ENCODE measurements around the gene ERC2.

ERC2 gene

DNA sequence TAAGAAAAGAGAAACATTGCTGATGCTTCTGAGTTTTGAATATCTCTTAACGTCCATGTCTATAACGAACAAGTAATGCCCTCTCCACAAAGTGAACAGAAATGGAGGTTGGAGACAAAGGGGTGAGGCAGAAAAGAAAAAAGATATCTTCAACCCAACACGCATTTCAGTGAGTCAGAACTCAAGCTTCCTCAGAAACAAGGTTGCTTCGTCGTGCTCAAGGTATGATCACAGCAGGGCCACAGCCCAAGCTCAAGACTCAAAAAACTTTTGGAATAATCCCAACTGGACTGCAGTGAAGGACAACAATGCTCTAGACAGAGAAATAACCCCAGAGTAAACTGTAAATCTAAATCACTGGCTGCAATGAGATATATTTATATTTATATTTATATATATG, 1000.0 kb downstream of the ERC2 start:
- TF ChIP-seq, protein P1, sequence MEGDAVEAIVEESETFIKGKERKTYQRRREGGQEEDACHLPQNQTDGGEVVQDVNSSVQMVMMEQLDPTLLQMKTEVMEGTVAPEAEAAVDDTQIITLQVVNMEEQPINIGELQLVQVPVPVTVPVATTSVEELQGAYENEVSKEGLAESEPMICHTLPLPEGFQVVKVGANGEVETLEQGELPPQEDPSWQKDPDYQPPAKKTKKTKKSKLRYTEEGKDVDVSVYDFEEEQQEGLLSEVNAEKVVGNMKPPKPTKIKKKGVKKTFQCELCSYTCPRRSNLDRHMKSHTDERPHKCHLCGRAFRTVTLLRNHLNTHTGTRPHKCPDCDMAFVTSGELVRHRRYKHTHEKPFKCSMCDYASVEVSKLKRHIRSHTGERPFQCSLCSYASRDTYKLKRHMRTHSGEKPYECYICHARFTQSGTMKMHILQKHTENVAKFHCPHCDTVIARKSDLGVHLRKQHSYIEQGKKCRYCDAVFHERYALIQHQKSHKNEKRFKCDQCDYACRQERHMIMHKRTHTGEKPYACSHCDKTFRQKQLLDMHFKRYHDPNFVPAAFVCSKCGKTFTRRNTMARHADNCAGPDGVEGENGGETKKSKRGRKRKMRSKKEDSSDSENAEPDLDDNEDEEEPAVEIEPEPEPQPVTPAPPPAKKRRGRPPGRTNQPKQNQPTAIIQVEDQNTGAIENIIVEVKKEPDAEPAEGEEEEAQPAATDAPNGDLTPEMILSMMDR (IDR thresholded peaks at IDR 0.05), result no peak

DNA sequence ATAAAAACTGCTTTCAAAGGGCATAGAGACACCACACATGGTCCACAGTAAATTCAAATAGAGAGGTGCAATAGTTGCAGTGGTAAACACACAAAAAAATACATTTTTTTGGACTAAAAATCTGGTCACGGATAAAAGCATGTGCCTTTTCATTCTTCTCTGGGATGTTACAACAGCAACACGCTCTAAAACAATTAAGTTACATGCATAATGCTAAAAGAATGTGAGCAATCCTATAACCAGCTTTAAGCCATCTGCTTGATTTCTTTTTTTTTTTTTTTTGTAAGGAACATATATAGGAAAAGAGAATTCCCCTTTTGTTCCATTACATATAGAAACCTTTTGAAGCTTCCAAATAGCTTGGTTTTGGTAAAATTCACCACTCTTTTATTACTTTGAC, 1001.2 kb downstream of the ERC2 start:
- Histone ChIP-seq H2AFZ (no peak overlapping the region), H3K4me1 (no peaks in the 10 kb centered on the region), H3K36me3 (ENCODE audit: control insufficient read depth, insufficient read depth, low read length) (no peaks in the 10 kb centered on the region), H3K27ac (no peak overlapping the region), H3K9ac (no peak overlapping the region), H3K79me2 (no peaks in the 10 kb centered on the region), H3K4me3 (ENCODE audit: low read depth, low read length) (no peak overlapping the region), H3K27me3 (ENCODE audit: control insufficient read depth, insufficient read depth, low read length) (no peaks in the 10 kb centered on the region), H3K4me2 (ENCODE audit: low read length) (no peak overlapping the region), H3K9me3 (ENCODE audit: control insufficient read depth, low read length) (no peaks in the 10 kb centered on the region)
- TF ChIP-seq, protein P1 (IDR thresholded peaks at IDR 0.05), result no peak

More for the DNA sequence above, 1000.0 kb downstream of the ERC2 start:
- Histone ChIP-seq H3K79me2 (no peaks in the 10 kb centered on the region), H3K9me3 (ENCODE audit: control insufficient read depth, low read length) (no peaks in the 10 kb centered on the region), H3K4me1 (no peaks in the 10 kb centered on the region), H3K4me2 (ENCODE audit: low read length) (no peak overlapping the region), H3K27ac (no peak overlapping the region), H3K36me3 (ENCODE audit: control insufficient read depth, insufficient read depth, low read length) (no peaks in the 10 kb centered on the region), H3K27me3 (ENCODE audit: control insufficient read depth, insufficient read depth, low read length) (no peaks in the 10 kb centered on the region), H3K9ac (no peak overlapping the region), H3K4me3 (ENCODE audit: low read depth, low read length) (no peak overlapping the region), H2AFZ (no peak overlapping the region)

DNA sequence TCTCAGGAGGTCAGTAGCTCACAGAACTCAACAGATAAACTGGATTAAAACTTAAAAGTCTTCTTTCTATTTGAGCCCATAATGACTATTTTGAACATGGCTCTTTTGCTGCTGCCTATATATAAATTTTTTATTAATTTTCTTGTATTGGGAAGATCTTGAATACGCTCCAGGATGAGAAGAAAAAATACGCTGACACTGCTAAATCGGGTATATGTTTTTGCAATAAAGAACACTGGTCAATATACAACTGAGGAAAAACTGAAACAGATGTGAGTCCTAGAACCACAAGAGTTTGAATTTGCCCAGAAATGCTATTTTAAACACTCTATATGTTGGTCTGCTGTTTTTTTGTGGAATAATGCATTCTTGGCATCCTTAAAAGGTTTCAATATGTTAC, 1001.7 kb downstream of the ERC2 start:
- no peak overlapping the region for H3K4me3 ChIP-seq (ENCODE audit: low read depth, low read length)

DNA sequence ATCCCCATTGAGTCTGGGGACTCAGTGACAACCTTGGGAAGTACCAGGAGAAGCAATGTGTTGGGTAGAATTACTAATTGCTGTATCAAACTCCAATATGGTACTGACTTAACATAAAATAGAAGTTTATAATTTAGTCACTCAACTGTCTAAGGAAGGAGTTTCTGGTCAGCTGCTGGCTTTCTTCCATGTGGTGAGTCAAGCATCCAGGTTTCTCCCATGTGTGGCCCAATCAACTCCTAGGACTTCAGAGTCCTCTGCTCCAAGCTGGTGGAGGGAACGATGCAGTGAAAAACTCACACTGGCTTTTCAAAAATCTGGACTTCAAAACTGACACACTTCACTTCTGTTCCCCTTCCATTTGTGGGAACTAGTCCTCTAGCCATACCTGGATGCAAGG, 1006.4 kb downstream of the ERC2 start:
- H3K4me1 ChIP-seq, result no peaks in the 10 kb centered on the region
- H3K4me3 ChIP-seq (ENCODE audit: low read depth, low read length), result no peak overlapping the region
- H3K79me2 ChIP-seq, result no peaks in the 10 kb centered on the region
- H3K9me3 ChIP-seq (ENCODE audit: control insufficient read depth, low read length), result no peaks in the 10 kb centered on the region
- H3K4me2 ChIP-seq (ENCODE audit: low read length), result no peak overlapping the region
- H3K27me3 ChIP-seq (ENCODE audit: control insufficient read depth, insufficient read depth, low read length), result no peaks in the 10 kb centered on the region
- H3K36me3 ChIP-seq (ENCODE audit: control insufficient read depth, insufficient read depth, low read length), result no peaks in the 10 kb centered on the region
- no peak overlapping the region for H2AFZ ChIP-seq
- TF ChIP-seq, protein P1 (IDR thresholded peaks at IDR 0.05), result no peak
- no peak overlapping the region for H3K9ac ChIP-seq
- no peak overlapping the region for H3K27ac ChIP-seq

More for the DNA sequence above, 1001.7 kb downstream of the ERC2 start:
- H2AFZ ChIP-seq, result no peak overlapping the region
- no peaks in the 10 kb centered on the region for H3K27me3 ChIP-seq (ENCODE audit: control insufficient read depth, insufficient read depth, low read length)
- no peaks in the 10 kb centered on the region for H3K36me3 ChIP-seq (ENCODE audit: control insufficient read depth, insufficient read depth, low read length)
- H3K9me3 ChIP-seq (ENCODE audit: control insufficient read depth, low read length), result no peaks in the 10 kb centered on the region
- H3K4me2 ChIP-seq (ENCODE audit: low read length), result no peak overlapping the region
- no peaks in the 10 kb centered on the region for H3K4me1 ChIP-seq
- H3K9ac ChIP-seq, result no peak overlapping the region
- no peak overlapping the region for H3K27ac ChIP-seq
- TF ChIP-seq, protein P1 (IDR thresholded peaks at IDR 0.05), result no peak
- no peaks in the 10 kb centered on the region for H3K79me2 ChIP-seq

DNA sequence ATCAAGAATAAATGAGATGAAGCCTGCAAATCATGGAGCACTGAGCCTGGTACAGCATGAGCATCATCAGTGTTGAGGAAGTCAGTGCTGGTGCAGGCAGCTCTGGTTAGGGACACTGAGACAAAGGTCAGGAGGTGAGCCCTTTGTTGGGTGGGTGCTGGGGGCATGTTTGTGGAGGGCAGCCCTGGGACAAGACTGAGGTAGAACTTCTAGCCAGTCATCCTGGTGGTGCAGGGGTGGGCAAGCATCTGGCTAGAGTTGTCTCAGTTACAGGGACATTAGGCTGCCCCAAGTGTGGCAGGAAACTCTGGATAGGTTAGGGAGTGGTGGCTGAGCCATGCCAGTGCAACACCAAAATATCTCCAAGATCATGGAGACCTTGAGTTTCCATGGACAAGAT, 1008.4 kb downstream of the ERC2 start:
- TF ChIP-seq, protein P1 (IDR thresholded peaks at IDR 0.05), result no peak
- Histone ChIP-seq H3K27me3 (ENCODE audit: control insufficient read depth, insufficient read depth, low read length) (no peaks in the 10 kb centered on the region), H3K9ac (no peak overlapping the region)

More for the DNA sequence above, 1008.4 kb downstream of the ERC2 start:
- Histone ChIP-seq H3K4me2 (ENCODE audit: low read length) (no peak overlapping the region), H3K79me2 (no peaks in the 10 kb centered on the region), H3K4me3 (ENCODE audit: low read depth, low read length) (no peak overlapping the region), H3K4me1 (no peaks in the 10 kb centered on the region), H3K36me3 (ENCODE audit: control insufficient read depth, insufficient read depth, low read length) (no peaks in the 10 kb centered on the region), H3K9me3 (ENCODE audit: control insufficient read depth, low read length) (no peaks in the 10 kb centered on the region), H3K27ac (no peak overlapping the region), H2AFZ (no peak overlapping the region)
